Ishikawa (cell line): ENCODE results near the gene SCAF8.

ENCODE experiments used
- CEBPB ChIP-seq: IDR thresholded peaks from 2 replicates; pipeline ENCODE4 v1.6.1; 2012
- CREB1 ChIP-seq: IDR thresholded peaks from 2 replicates; pipeline ENCODE4 v1.6.1; 2012; ENCODE audit warnings: low read depth
- EGR1 ChIP-seq: IDR thresholded peaks from 2 replicates; pipeline ENCODE4 v1.6.1; 2012
- EP300 ChIP-seq: IDR thresholded peaks from 2 replicates; pipeline ENCODE4 v1.6.1; 2012; ENCODE audit warnings: borderline replicate concordance
- FOXM1 ChIP-seq: IDR thresholded peaks from 2 replicates; pipeline ENCODE4 v1.6.1; 2012; ENCODE audit warnings: low read depth, borderline replicate concordance
- NFIC ChIP-seq: IDR thresholded peaks from 2 replicates; pipeline ENCODE4 v1.6.1; 2012
- RAD21 ChIP-seq: IDR thresholded peaks from 2 replicates; pipeline ENCODE4 v1.6.1; 2012; ENCODE audit warnings: low read depth
- TAF1 ChIP-seq: IDR thresholded peaks from 2 replicates; pipeline ENCODE4 v1.6.1; 2012; ENCODE audit warnings: low read depth, mild to moderate bottlenecking
- TCF12 ChIP-seq: IDR thresholded peaks from 2 replicates; pipeline ENCODE4 v1.6.1; 2012; ENCODE audit warnings: low read depth
- TEAD4 ChIP-seq: IDR thresholded peaks from 2 replicates; pipeline ENCODE4 v1.6.1; 2012
- YY1 ChIP-seq: IDR thresholded peaks from 2 replicates; pipeline ENCODE4 v1.6.1; 2012; ENCODE audit warnings: low read depth
- ZBTB7A ChIP-seq: IDR thresholded peaks from 2 replicates; pipeline ENCODE4 v1.6.1; 2012; ENCODE audit warnings: low read depth
- TF ChIP-seq, protein P1 (sequence below): IDR thresholded peaks from 2 replicates; pipeline ENCODE4 v1.6.1; 2012; ENCODE audit warnings: low read depth, mild to moderate bottlenecking
- TF ChIP-seq, protein P2 (sequence below): IDR thresholded peaks from 2 replicates; pipeline ENCODE4 v1.6.1; 2012
- TF ChIP-seq, protein P3 (sequence below): IDR thresholded peaks from 2 replicates; pipeline ENCODE4 v1.6.1; 2012

Gene SCAF8, protein sequence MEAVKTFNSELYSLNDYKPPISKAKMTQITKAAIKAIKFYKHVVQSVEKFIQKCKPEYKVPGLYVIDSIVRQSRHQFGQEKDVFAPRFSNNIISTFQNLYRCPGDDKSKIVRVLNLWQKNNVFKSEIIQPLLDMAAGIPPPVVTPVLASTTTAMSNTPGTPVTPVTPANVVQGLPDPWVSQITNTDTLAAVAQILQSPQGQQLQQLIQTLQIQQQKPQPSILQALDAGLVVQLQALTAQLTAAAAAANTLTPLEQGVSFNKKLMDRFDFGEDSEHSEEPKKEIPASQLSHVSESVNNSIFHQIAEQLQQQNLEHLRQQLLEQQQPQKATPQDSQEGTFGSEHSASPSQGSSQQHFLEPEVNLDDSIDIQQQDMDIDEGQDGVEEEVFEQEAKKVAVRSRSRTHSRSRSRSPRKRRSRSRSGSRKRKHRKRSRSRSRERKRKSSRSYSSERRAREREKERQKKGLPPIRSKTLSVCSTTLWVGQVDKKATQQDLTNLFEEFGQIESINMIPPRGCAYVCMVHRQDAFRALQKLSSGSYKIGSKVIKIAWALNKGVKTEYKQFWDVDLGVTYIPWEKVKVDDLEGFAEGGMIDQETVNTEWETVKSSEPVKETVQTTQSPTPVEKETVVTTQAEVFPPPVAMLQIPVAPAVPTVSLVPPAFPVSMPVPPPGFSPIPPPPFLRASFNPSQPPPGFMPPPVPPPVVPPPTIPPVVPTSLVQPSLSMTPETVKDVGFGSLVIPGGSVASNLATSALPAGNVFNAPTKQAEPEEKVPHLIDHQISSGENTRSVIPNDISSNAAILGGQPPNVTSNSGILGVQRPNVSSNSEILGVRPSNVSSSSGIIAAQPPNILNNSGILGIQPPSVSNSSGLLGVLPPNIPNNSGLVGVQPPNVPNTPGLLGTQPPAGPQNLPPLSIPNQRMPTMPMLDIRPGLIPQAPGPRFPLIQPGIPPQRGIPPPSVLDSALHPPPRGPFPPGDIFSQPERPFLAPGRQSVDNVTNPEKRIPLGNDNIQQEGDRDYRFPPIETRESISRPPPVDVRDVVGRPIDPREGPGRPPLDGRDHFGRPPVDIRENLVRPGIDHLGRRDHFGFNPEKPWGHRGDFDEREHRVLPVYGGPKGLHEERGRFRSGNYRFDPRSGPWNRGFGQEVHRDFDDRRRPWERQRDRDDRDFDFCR (N-terminal part only)

DNA sequence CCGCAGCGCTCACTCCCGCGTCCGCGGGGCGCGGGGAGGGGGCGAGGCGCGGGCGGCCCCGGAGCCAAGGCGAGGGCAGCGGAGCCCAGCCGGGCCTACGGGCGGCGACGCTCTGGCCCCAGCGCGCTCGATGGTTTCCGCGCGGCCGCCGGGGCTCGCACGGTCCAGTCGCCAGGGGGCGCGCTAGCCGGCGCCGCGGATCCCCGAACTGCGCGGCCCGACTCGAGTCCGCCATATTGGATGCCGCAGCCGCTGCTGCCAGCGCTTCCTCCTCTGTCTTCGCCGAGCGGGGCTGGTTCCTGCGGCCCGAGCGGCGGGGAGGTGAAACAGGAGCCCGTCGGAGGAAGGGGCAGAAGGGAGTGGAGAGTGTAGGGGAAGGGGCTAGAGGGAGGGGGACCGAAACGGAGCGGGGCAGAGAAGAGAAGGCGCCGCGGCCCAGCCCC is at the start of gene SCAF8:
Gene SCAF8 (plus strand): TSS at position 234 of the 443 bp plus-strand sequence. CDS start 485 bp downstream, outside the sequence.
- no peak for TF ChIP-seq EP300
- no peak for TF ChIP-seq CREB1
- no peak for TF ChIP-seq FOXM1
- TF ChIP-seq TCF12: 0 out of 2 replicates have a peak, but pooled peaks have one; percentile 15
- TF ChIP-seq NFIC: peak; percentile 30; the same call in 1 of the 2 replicates
- TF ChIP-seq CEBPB: no peak
- TF ChIP-seq, protein P1, sequence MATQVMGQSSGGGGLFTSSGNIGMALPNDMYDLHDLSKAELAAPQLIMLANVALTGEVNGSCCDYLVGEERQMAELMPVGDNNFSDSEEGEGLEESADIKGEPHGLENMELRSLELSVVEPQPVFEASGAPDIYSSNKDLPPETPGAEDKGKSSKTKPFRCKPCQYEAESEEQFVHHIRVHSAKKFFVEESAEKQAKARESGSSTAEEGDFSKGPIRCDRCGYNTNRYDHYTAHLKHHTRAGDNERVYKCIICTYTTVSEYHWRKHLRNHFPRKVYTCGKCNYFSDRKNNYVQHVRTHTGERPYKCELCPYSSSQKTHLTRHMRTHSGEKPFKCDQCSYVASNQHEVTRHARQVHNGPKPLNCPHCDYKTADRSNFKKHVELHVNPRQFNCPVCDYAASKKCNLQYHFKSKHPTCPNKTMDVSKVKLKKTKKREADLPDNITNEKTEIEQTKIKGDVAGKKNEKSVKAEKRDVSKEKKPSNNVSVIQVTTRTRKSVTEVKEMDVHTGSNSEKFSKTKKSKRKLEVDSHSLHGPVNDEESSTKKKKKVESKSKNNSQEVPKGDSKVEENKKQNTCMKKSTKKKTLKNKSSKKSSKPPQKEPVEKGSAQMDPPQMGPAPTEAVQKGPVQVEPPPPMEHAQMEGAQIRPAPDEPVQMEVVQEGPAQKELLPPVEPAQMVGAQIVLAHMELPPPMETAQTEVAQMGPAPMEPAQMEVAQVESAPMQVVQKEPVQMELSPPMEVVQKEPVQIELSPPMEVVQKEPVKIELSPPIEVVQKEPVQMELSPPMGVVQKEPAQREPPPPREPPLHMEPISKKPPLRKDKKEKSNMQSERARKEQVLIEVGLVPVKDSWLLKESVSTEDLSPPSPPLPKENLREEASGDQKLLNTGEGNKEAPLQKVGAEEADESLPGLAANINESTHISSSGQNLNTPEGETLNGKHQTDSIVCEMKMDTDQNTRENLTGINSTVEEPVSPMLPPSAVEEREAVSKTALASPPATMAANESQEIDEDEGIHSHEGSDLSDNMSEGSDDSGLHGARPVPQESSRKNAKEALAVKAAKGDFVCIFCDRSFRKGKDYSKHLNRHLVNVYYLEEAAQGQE: no peak
- peak; percentile 85 for TF ChIP-seq TAF1
- TF ChIP-seq, protein P2, sequence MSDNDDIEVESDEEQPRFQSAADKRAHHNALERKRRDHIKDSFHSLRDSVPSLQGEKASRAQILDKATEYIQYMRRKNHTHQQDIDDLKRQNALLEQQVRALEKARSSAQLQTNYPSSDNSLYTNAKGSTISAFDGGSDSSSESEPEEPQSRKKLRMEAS: no peak
- TF ChIP-seq, protein P3, sequence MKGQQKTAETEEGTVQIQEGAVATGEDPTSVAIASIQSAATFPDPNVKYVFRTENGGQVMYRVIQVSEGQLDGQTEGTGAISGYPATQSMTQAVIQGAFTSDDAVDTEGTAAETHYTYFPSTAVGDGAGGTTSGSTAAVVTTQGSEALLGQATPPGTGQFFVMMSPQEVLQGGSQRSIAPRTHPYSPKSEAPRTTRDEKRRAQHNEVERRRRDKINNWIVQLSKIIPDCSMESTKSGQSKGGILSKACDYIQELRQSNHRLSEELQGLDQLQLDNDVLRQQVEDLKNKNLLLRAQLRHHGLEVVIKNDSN: no peak
- TF ChIP-seq TEAD4: 0 out of 2 replicates have a peak, but pooled peaks have one; percentile 11
- TF ChIP-seq ZBTB7A: no peak
- TF ChIP-seq YY1: peak; percentile 93
- peak; percentile 14; the same call in 1 of the 2 replicates for TF ChIP-seq EGR1
- peak; percentile 56; the same call in 1 of the 2 replicates for TF ChIP-seq RAD21

DNA sequence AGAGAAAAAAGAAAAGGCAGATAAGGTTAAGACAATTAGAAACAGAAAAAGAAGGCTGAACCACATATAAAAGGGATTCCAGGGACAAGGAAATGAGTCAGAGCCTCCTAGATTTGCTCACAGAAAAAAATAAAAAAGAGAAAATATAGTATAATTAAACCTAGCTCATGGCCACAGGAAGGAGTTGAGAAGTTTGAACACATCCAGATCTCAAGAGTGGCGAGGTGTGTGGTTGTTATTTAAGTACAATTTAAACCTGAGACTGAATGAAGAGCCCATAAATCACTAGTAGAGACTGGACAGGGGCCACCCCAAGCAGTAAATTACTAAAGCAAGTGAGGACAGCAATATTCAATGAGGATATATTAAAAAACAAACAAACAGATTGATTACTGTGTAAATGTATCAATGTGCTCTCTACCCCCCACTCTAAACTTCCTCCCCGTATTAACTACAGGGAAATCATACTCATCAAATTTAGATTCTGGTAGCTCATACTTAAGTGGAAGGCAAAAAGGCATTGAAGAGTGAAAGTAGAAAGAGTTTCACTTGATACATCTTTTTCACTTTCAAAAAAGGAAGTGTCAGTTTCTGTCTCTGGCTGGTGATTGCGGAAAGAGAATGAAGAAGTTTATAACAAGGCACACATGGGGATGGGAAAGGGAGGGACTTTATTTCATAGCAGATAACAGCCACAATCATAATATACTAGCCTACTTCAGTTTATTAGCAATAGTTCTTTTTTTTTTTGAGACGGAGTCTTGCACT is 49.3 kb upstream of the SCAF8 start:
- TF ChIP-seq, protein P2: no peak
- TF ChIP-seq TCF12 (no peak), EP300 (no peak), CREB1 (no peak), TAF1 (no peak), ZBTB7A (no peak), YY1 (no peak), FOXM1 (no peak), EGR1 (no peak), NFIC (no peak), RAD21 (no peak), CEBPB (no peak), TEAD4 (no peak)
- TF ChIP-seq, protein P1: no peak
- TF ChIP-seq, protein P3: no peak

DNA sequence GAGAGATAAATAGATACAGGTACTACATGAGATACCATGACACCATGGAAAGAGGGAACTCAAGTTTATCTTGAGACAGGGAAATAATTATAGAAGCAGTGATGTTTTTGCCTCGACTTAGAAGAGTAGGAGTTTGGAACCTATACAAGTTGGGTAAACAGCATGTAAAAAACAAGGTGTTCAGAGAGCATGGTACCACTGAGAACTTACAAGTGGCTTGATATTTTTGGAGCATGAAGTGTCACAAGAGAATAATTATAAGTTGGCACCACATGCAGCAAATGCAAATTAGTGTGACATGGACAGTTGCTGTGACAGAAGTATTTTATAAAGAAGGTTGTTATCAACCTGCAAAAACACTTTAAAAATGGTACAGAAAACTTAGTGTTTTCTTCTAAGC is 47.1 kb upstream of the SCAF8 start:
- TF ChIP-seq, protein P2: no peak
- no peak for TF ChIP-seq CREB1
- TF ChIP-seq TCF12: no peak
- no peak for TF ChIP-seq EGR1

GRCh38 chr6:154689493-154690255 is 43.5 kb upstream of the SCAF8 start:
- TF ChIP-seq FOXM1 (no peak), TAF1 (no peak), CEBPB (no peak), EGR1 (no peak), TEAD4 (no peak), EP300 (no peak), CREB1 (no peak), YY1 (no peak), ZBTB7A (no peak), RAD21 (no peak), TCF12 (no peak), NFIC (no peak)
- TF ChIP-seq, protein P1: no peak
- TF ChIP-seq, protein P3: no peak
- TF ChIP-seq, protein P2: no peak
